ENCODE measurements around the gene GATAD2A.
"Not testable (repeated sequence)": the region's sequence is repeated elsewhere in the genome, so short reads cannot be mapped to it uniquely, and the experiment has no call there.

GATAD2A gene

GRCh38 chr19:19453125-19453454, 47.6 kb downstream of the GATAD2A start:
- no peak overlapping the region for H3K18ac ChIP-seq (ENCODE audit: low read length)
- DNase-seq: no peak
- peaks cover 25% of the 10 kb centered on the region for H3K79me2 ChIP-seq (ENCODE audit: control insufficient read depth, insufficient read depth, low read length, poor library complexity)
- H3K9ac ChIP-seq (ENCODE audit: low read length): no peak overlapping the region
- no peak overlapping the region for H4K91ac ChIP-seq (ENCODE audit: low read depth, low read length)
- no peak overlapping the region for H2BK5ac ChIP-seq (ENCODE audit: low read depth, low read length, poor library complexity)
- H2BK120ac ChIP-seq (ENCODE audit: insufficient read depth, low read length, poor library complexity): no peak overlapping the region
- no CpG with 5 or more reads among the region's 2 CpGs for WGBS (ENCODE audit: extremely low coverage, insufficient coverage, insufficient read length)
- no peak overlapping the region for H2AFZ ChIP-seq (ENCODE audit: insufficient read depth, low read length, poor library complexity)
- H3K27me3 ChIP-seq (ENCODE audit: insufficient read depth, low read length): no peaks in the 10 kb centered on the region
- H3K4me1 ChIP-seq (ENCODE audit: control insufficient read depth in 1 of 2, insufficient read depth in 2 of 2, low read length in 2 of 2): peaks cover 12 to 20% of the 10 kb centered on the region in 2 experiments
- peaks cover 1% of the 10 kb centered on the region for H3K79me1 ChIP-seq (ENCODE audit: low read length)
- no peak overlapping the region for H4K8ac ChIP-seq (ENCODE audit: low read depth, low read length)
- no peak overlapping the region for H4K12ac ChIP-seq (ENCODE audit: low read depth, low read length)
- H3K27ac ChIP-seq (ENCODE audit: low read depth, low read length): no peak overlapping the region
- H2BK12ac ChIP-seq (ENCODE audit: low read length): no peak overlapping the region
- no peak overlapping the region for H3K23ac ChIP-seq (ENCODE audit: low read length)
- H3K9me3 ChIP-seq (ENCODE audit: insufficient read depth, low read depth, low read length): no peaks in the 10 kb centered on the region
- no peak overlapping the region for H3K14ac ChIP-seq (ENCODE audit: low read length)
- H3K4me2 ChIP-seq (ENCODE audit: low read length): no peak overlapping the region
- peak overlapping the region; percentile 89 for H3K4ac ChIP-seq (ENCODE audit: low read depth, low read length)
- H3K4me3 ChIP-seq (ENCODE audit: low read depth, low read length): no peak overlapping the region
- no peak overlapping the region for H2AK5ac ChIP-seq (ENCODE audit: low read length)
- peaks cover 6 to 7% of the 10 kb centered on the region in 2 experiments for H3K36me3 ChIP-seq (ENCODE audit: control insufficient read depth in 1 of 2, insufficient read depth in 2 of 2, low read length in 2 of 2)

DNA sequence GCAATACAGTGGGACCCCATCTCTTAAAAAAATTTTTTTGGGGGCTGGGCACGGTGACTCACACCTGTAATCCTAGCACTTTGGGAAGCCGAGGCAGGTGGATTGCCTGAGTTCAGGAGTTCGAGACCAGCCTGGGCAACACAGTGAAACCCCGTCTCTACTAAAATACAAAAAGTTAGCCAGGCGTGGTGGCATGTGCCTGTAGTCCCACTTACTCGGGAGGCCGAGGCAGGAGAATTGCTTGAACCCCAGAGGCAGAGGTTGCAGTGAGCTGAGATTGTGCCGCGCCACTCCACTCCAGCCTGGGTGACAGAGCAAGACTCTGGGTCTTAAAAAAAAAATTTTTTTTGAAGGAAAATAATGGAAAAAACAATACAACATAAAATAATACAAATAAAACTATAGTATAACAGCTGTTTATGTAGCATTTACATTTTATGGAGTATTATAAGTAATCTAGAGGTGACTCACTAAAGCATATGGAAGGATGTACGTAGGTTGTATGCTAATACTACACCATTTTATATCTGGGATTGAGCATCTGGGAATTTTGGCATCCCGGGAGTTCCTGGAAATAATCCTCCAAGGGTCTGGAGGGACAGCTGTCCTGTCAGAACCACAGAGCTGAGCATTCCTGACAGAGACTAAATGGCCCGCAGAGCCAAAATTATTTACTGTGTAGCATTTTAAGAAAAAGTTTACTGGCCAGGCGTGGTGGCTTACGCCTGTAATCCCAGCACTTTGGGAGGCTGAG, 49.9 kb downstream of the GATAD2A start:
- H3K4ac ChIP-seq (ENCODE audit: low read depth, low read length); H4K8ac ChIP-seq (ENCODE audit: low read depth, low read length); H2AK5ac ChIP-seq (ENCODE audit: low read length); DNase-seq; H3K4me3 ChIP-seq (ENCODE audit: low read depth, low read length); H2BK12ac ChIP-seq (ENCODE audit: low read length); H3K27me3 ChIP-seq (ENCODE audit: insufficient read depth, low read length); H3K4me2 ChIP-seq (ENCODE audit: low read length); H3K27ac ChIP-seq (ENCODE audit: low read depth, low read length); H3K18ac ChIP-seq (ENCODE audit: low read length); H3K79me1 ChIP-seq (ENCODE audit: low read length); H2BK120ac ChIP-seq (ENCODE audit: insufficient read depth, low read length, poor library complexity); H3K9ac ChIP-seq (ENCODE audit: low read length); H2AFZ ChIP-seq (ENCODE audit: insufficient read depth, low read length, poor library complexity); H3K14ac ChIP-seq (ENCODE audit: low read length); H3K9me3 ChIP-seq (ENCODE audit: insufficient read depth, low read depth, low read length); H4K91ac ChIP-seq (ENCODE audit: low read depth, low read length); H2BK5ac ChIP-seq (ENCODE audit: low read depth, low read length, poor library complexity); H4K12ac ChIP-seq (ENCODE audit: low read depth, low read length); H3K36me3 ChIP-seq (ENCODE audit: control insufficient read depth in 1 of 2, insufficient read depth in 2 of 2, low read length in 2 of 2); H3K23ac ChIP-seq (ENCODE audit: low read length): not testable (repeated sequence)
- Histone ChIP-seq H3K79me2 (ENCODE audit: control insufficient read depth, insufficient read depth, low read length, poor library complexity) (peaks cover 25% of the 10 kb centered on the region), H3K4me1 (ENCODE audit: control insufficient read depth in 1 of 2, insufficient read depth in 2 of 2, low read length in 2 of 2) (peaks cover 21 to 29% of the 10 kb centered on the region in 2 experiments)
- WGBS (ENCODE audit: extremely low coverage, insufficient coverage, insufficient read length): no CpG with 5 or more reads among the region's 14 CpGs

DNA sequence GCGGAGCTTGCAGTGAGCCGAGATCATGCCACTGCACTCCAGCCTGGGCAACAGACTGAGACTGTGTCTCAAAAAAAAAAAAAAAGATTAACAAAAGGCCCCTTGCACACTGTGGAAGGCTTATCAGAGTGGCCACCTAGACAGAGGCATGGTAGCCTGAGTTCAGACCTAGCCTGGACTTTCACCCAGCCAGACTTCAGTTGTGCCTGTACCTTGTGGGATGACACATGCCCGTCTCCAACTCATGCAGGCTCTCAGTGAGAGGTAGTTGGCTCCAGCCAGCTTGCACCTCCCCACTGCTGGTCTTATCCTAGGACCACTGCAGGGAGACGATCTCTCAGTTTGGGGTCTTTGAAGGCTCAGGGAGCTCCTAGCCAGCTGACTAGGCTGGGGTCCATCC, 52.2 kb downstream of the GATAD2A start:
- no peak overlapping the region for H3K27ac ChIP-seq (ENCODE audit: low read depth, low read length)
- peaks cover 11% of the 10 kb centered on the region for H3K79me1 ChIP-seq (ENCODE audit: low read length)
- no peak overlapping the region for H3K9ac ChIP-seq (ENCODE audit: low read length)
- no peak overlapping the region for H3K14ac ChIP-seq (ENCODE audit: low read length)
- H3K4me2 ChIP-seq (ENCODE audit: low read length): no peak overlapping the region
- no peak overlapping the region for H2BK5ac ChIP-seq (ENCODE audit: low read depth, low read length, poor library complexity)
- peak overlapping the region; percentile 38 for H3K4ac ChIP-seq (ENCODE audit: low read depth, low read length)
- no peak overlapping the region for H4K12ac ChIP-seq (ENCODE audit: low read depth, low read length)
- H3K4me3 ChIP-seq (ENCODE audit: low read depth, low read length): no peak overlapping the region
- no peak overlapping the region for H2AK5ac ChIP-seq (ENCODE audit: low read length)
- no peak overlapping the region for H4K8ac ChIP-seq (ENCODE audit: low read depth, low read length)
- peaks cover 39 to 40% of the 10 kb centered on the region in 2 experiments for H3K4me1 ChIP-seq (ENCODE audit: control insufficient read depth in 1 of 2, insufficient read depth in 2 of 2, low read length in 2 of 2)
- H2AFZ ChIP-seq (ENCODE audit: insufficient read depth, low read length, poor library complexity): no peak overlapping the region
- no peak overlapping the region for H2BK12ac ChIP-seq (ENCODE audit: low read length)
- H3K27me3 ChIP-seq (ENCODE audit: insufficient read depth, low read length): no peaks in the 10 kb centered on the region
- H3K9me3 ChIP-seq (ENCODE audit: insufficient read depth, low read depth, low read length): no peaks in the 10 kb centered on the region
- WGBS (ENCODE audit: extremely low coverage, insufficient coverage, insufficient read length): no CpG with 5 or more reads among the region's 4 CpGs
- peak overlapping the region; percentile 25 for H3K18ac ChIP-seq (ENCODE audit: low read length)
- no peak overlapping the region for H2BK120ac ChIP-seq (ENCODE audit: insufficient read depth, low read length, poor library complexity)
- H3K79me2 ChIP-seq (ENCODE audit: control insufficient read depth, insufficient read depth, low read length, poor library complexity): peaks cover 29% of the 10 kb centered on the region
- peak in 1 of 2 donors; percentile 12 for DNase-seq
- peaks cover 4 to 9% of the 10 kb centered on the region in 2 experiments for H3K36me3 ChIP-seq (ENCODE audit: control insufficient read depth in 1 of 2, insufficient read depth in 2 of 2, low read length in 2 of 2)
- H4K91ac ChIP-seq (ENCODE audit: low read depth, low read length): no peak overlapping the region
- H3K23ac ChIP-seq (ENCODE audit: low read length): no peak overlapping the region

GRCh38 chr19:19458110-19458816, 52.8 kb downstream of the GATAD2A start:
- Histone ChIP-seq H2BK12ac (ENCODE audit: low read length) (no peak overlapping the region), H3K9ac (ENCODE audit: low read length) (no peak overlapping the region), H3K79me1 (ENCODE audit: low read length) (peaks cover 16% of the 10 kb centered on the region), H4K8ac (ENCODE audit: low read depth, low read length) (no peak overlapping the region), H2AK5ac (ENCODE audit: low read length) (no peak overlapping the region), H2BK120ac (ENCODE audit: insufficient read depth, low read length, poor library complexity) (no peak overlapping the region), H3K27ac (ENCODE audit: low read depth, low read length) (no peak overlapping the region), H3K36me3 (ENCODE audit: control insufficient read depth in 1 of 2, insufficient read depth in 2 of 2, low read length in 2 of 2) (peaks cover 4 to 9% of the 10 kb centered on the region in 2 experiments), H3K23ac (ENCODE audit: low read length) (no peak overlapping the region), H4K12ac (ENCODE audit: low read depth, low read length) (no peak overlapping the region), H2BK5ac (ENCODE audit: low read depth, low read length, poor library complexity) (no peak overlapping the region), H3K79me2 (ENCODE audit: control insufficient read depth, insufficient read depth, low read length, poor library complexity) (peaks cover 29% of the 10 kb centered on the region), H3K4me3 (ENCODE audit: low read depth, low read length) (no peak overlapping the region), H4K91ac (ENCODE audit: low read depth, low read length) (no peak overlapping the region), H3K4ac (ENCODE audit: low read depth, low read length) (peak overlapping the region; percentile 38), H3K27me3 (ENCODE audit: insufficient read depth, low read length) (no peaks in the 10 kb centered on the region), H3K4me2 (ENCODE audit: low read length) (no peak overlapping the region), H3K9me3 (ENCODE audit: insufficient read depth, low read depth, low read length) (no peaks in the 10 kb centered on the region), H3K14ac (ENCODE audit: low read length) (no peak overlapping the region), H3K18ac (ENCODE audit: low read length) (peak overlapping the region; percentile 25), H2AFZ (ENCODE audit: insufficient read depth, low read length, poor library complexity) (no peak overlapping the region), H3K4me1 (ENCODE audit: control insufficient read depth in 1 of 2, insufficient read depth in 2 of 2, low read length in 2 of 2) (peaks cover 43 to 44% of the 10 kb centered on the region in 2 experiments)
- no peak for DNase-seq
- no CpG with 5 or more reads among the region's 14 CpGs for WGBS (ENCODE audit: extremely low coverage, insufficient coverage, insufficient read length)

Measured in trophoblast cell (in vitro differentiated cells and primary cell).